Activated CD8-positive, alpha-beta T cell treated with anti-CD3 and anti-CD28 coated beads, Interleukin-2, amount 10 ng/mL, durations not matched to agents 7 days and 5 days (primary cell): ENCODE data around the gene TTYH3. TPM values are rescaled to one million over a fixed set of nuclear protein-coding genes. Genes with fewer than 3 reads are reported as not detected.

ENCODE experiments used
- ATAC-seq: fragments of 150-1000 bp; cut with Tn5 transposase; one replicate; pipeline ENCODE4 v1.10.0; 2021; ENCODE audit warnings: moderate library complexity
- CTCF ChIA-PET: fragments of 350-600 bp; sonication (Branson Sonifier 250); formaldehyde crosslinking; loops from one replicate; lab custom pipeline; 2021; ENCODE audit warnings: antibody characterized with exemption; lab: Charles Lee
- POLR2A ChIA-PET: fragments of 350-600 bp; sonication (Branson Sonifier 250); formaldehyde crosslinking; loops from one replicate; lab custom pipeline; 2021; ENCODE audit warnings: antibody characterized with exemption; lab: Charles Lee
- DNase-seq: peaks from one replicate; pipeline ENCODE4 v3.0.0-alpha.2; 2020
- H3K27ac Mint-ChIP-seq: one replicate; pipeline ENCODE4 v1.8.0; 2021; ENCODE audit warnings: mild to moderate bottlenecking, mixed read lengths
- H3K27me3 Mint-ChIP-seq: one replicate; pipeline ENCODE4 v1.8.0; 2021; ENCODE audit warnings: low read depth, mixed read lengths
- H3K36me3 Mint-ChIP-seq: one replicate; pipeline ENCODE4 v1.8.0; 2021; ENCODE audit warnings: low read depth, mixed read lengths
- H3K4me1 Mint-ChIP-seq: one replicate; pipeline ENCODE4 v1.8.0; 2021; ENCODE audit warnings: low read depth, mixed read lengths
- H3K4me3 Mint-ChIP-seq: one replicate; pipeline ENCODE4 v1.8.0; 2021; ENCODE audit warnings: mild to moderate bottlenecking, mixed read lengths
- H3K9me3 Mint-ChIP-seq: one replicate; pipeline ENCODE4 v1.8.0; 2022; ENCODE audit warnings: mixed read lengths; ENCODE audit not compliant: insufficient read depth
- total RNA-seq, 2 experiments: library from RNA; stranded (reverse); gene quantifications; one replicate each; pipeline ENCODE4 v1.2.3, GENCODE V29; 2021

The TTYH3 gene
- total RNA-seq, 2 experiments from 2014 or later, result 37.0 to 37.7 TPM

GRCh38 chr7:2709553-2710285, 77.9 kb downstream of the TTYH3 start:
- Mint-ChIP-seq H3K36me3 (no peaks in the 10 kb centered on the region), H3K4me3 (peak overlapping the region; percentile 51), H3K27me3 (peaks cover 29% of the 10 kb centered on the region), H3K4me1 (peaks cover 41% of the 10 kb centered on the region), H3K9me3 (no peaks in the 10 kb centered on the region), H3K27ac (peak overlapping the region; percentile 63)
- CTCF ChIA-PET, result interaction anchor here (0.6 to 8.0 kb wide), 58 partner anchors 9 to 1050 kb away, joined by 3 to 189 read pairs (median 5); partner anchors contain the start of genes BRAT1, GNA12, IQCE and TTYH3
- ATAC-seq, result peak; percentile 91
- DNase-seq, result peak; percentile 88
- POLR2A ChIA-PET, result interaction anchor here (0.8 to 5.6 kb wide), 9 partner anchors 9 to 184 kb away, joined by 3 to 48 read pairs (median 5); no protein-coding TSS in a partner anchor

GRCh38 chr7:2710286-2710655, 78.5 kb downstream of the TTYH3 start:
- DNase-seq (peak; percentile 47), ATAC-seq (peak; percentile 14)
- Mint-ChIP-seq H3K27me3 (peaks cover 29% of the 10 kb centered on the region), H3K4me3 (peak overlapping the region; percentile 51), H3K9me3 (no peaks in the 10 kb centered on the region), H3K4me1 (peaks cover 47% of the 10 kb centered on the region), H3K27ac (peak overlapping the region; percentile 63), H3K36me3 (no peaks in the 10 kb centered on the region)
- ChIA-PET CTCF (interaction anchor here (0.6 to 8.0 kb wide), 55 partner anchors 8 to 305 kb away, joined by 3 to 189 read pairs (median 5); partner anchors contain the start of genes BRAT1, GNA12, IQCE and TTYH3), POLR2A (interaction anchor here (0.8 to 5.6 kb wide), 9 partner anchors 9 to 185 kb away, joined by 3 to 48 read pairs (median 5); no protein-coding TSS in a partner anchor)

- ChIA-PET CTCF (interaction anchor here (1.0 to 8.0 kb wide), 33 partner anchors 8 to 260 kb away, joined by 3 to 189 read pairs (median 7); partner anchors contain the start of genes BRAT1, IQCE and TTYH3), POLR2A (interaction anchor here (1.0 to 5.6 kb wide), 9 partner anchors 8 to 185 kb away, joined by 3 to 48 read pairs (median 5); no protein-coding TSS in a partner anchor)
- H3K4me1 Mint-ChIP-seq, result peaks cover 55% of the 10 kb centered on the region
- no peaks in the 10 kb centered on the region for H3K36me3 Mint-ChIP-seq
- DNase-seq (peak; percentile 80), ATAC-seq (peak; percentile 45)
- H3K4me3 Mint-ChIP-seq, result peak overlapping the region; percentile 51
- H3K27me3 Mint-ChIP-seq, result peaks cover 25% of the 10 kb centered on the region
- no peaks in the 10 kb centered on the region for H3K9me3 Mint-ChIP-seq
- peak overlapping the region; percentile 69 for H3K27ac Mint-ChIP-seq
Measured at GRCh38 chr7:2710901-2711551, 79.2 kb downstream of the TTYH3 start.

- Mint-ChIP-seq H3K4me3 (no peak overlapping the region), H3K27ac (no peak overlapping the region), H3K27me3 (peaks cover 21% of the 10 kb centered on the region), H3K36me3 (no peaks in the 10 kb centered on the region), H3K9me3 (no peaks in the 10 kb centered on the region), H3K4me1 (peaks cover 64% of the 10 kb centered on the region)
- ATAC-seq, result no peak
- no peak for DNase-seq
- ChIA-PET POLR2A (interaction anchor here (0.6 to 5.6 kb wide), 4 partner anchors 11 to 67 kb away, joined by 3 to 48 read pairs (median 4); no protein-coding TSS in a partner anchor), CTCF (interaction anchor here (1.1 to 8.0 kb wide), 10 partner anchors 9 to 154 kb away, joined by 3 to 189 read pairs (median 22); partner anchors contain the start of genes BRAT1 and IQCE)
Measured at GRCh38 chr7:2711895-2712675, 80.3 kb downstream of the TTYH3 start.

- H3K27me3 Mint-ChIP-seq, result peaks cover 14% of the 10 kb centered on the region
- ATAC-seq (no peak), DNase-seq (no peak)
- peaks cover 77% of the 10 kb centered on the region for H3K4me1 Mint-ChIP-seq
- POLR2A ChIA-PET, result interaction anchor here (0.7 to 5.6 kb wide), 3 partner anchors 15 to 464 kb away, joined by 3 to 48 read pairs (median 3); no protein-coding TSS in a partner anchor
- no peak overlapping the region for H3K27ac Mint-ChIP-seq
- no peaks in the 10 kb centered on the region for H3K36me3 Mint-ChIP-seq
- CTCF ChIA-PET, result interaction anchor here (0.6 to 1.6 kb wide), 5 partner anchors 15 to 153 kb away, joined by 3 read pairs; no protein-coding TSS in a partner anchor
- no peak overlapping the region for H3K4me3 Mint-ChIP-seq
- H3K9me3 Mint-ChIP-seq, result no peaks in the 10 kb centered on the region
Measured at GRCh38 chr7:2713370-2713769, 81.6 kb downstream of the TTYH3 start.

- H3K36me3 Mint-ChIP-seq, result no peaks in the 10 kb centered on the region
- no peak overlapping the region for H3K27ac Mint-ChIP-seq
- DNase-seq (no peak), ATAC-seq (no peak)
- H3K9me3 Mint-ChIP-seq, result no peaks in the 10 kb centered on the region
- no peak overlapping the region for H3K4me3 Mint-ChIP-seq
- H3K4me1 Mint-ChIP-seq, result peaks cover 83% of the 10 kb centered on the region
- ChIA-PET CTCF (interaction anchor here (0.7 to 2.7 kb wide), 5 partner anchors 15 to 189 kb away, joined by 3 to 16 read pairs (median 3); no protein-coding TSS in a partner anchor), POLR2A (interaction anchor here (0.7 to 0.9 kb wide), 2 partner anchors 22 to 464 kb away, joined by 3 read pairs; no protein-coding TSS in a partner anchor)
- peaks cover 14% of the 10 kb centered on the region for H3K27me3 Mint-ChIP-seq
Measured at GRCh38 chr7:2713978-2714377, 82.2 kb downstream of the TTYH3 start.

Other genes starting within 250 kb of the TTYH3 start
- 10 to 100 TPM; 47.9 to 49.0 TPM for gene CHST12, start 228.4 kb upstream of the TTYH3 start, total RNA-seq
- gene GRIFIN, start 155.6 kb upstream of the TTYH3 start, total RNA-seq, result not detected
- gene LFNG, start 112.2 kb upstream of the TTYH3 start, total RNA-seq, result 100 to 1,000 TPM; 134 to 136 TPM
- 10 to 100 TPM; 39.4 to 40.7 TPM for gene BRAT1, start 76.5 kb upstream of the TTYH3 start, total RNA-seq
- gene IQCE, start 73.0 kb upstream of the TTYH3 start, total RNA-seq, result 10 to 100 TPM; 11.6 to 12.4 TPM
- gene AMZ1, start 56.2 kb downstream of the TTYH3 start, total RNA-seq, result not detected
- gene GNA12, start 212.3 kb downstream of the TTYH3 start, total RNA-seq, result 10 to 100 TPM; 17.9 to 18.1 TPM